Psoas muscle (tissue), 8 donors: ENCODE measurements around the gene CLIP3. TPM values are rescaled to one million over a fixed set of nuclear protein-coding genes. Genes with fewer than 3 reads are reported as not detected.

Experiments
- ATAC-seq, 4 donors: fragments of 200-7000 bp; cut with Tn5 transposase; one replicate each; pipeline ENCODE4 v1.9.1; 2020; ENCODE audit warnings: moderate library complexity in 3 of 4, mild to moderate bottlenecking in 2 of 4
- DNase-seq, 2 donors: peaks; one replicate each; pipeline ENCODE4 v3.0.0-alpha.2; 2020
- H3K27ac ChIP-seq: fragments of 200-600 bp; one replicate; pipeline ENCODE4 v1.8.0; 2022
- H3K27me3 ChIP-seq, 3 donors: fragments of 200-600 bp in 1 of 3; one replicate each; pipeline versions ENCODE4 v1.6.1 to v1.8.0; 2013 to 2022; ENCODE audit warnings: low read length in 2 of 3, mild to moderate bottlenecking in 2 of 3, moderate library complexity in 1 of 3; ENCODE audit not compliant: insufficient read depth in 3 of 3
- H3K36me3 ChIP-seq, 2 donors: fragments of 200-600 bp in 1 of 2; one replicate each; pipeline versions ENCODE4 v1.6.1 to v1.8.0; 2013 to 2022; ENCODE audit warnings: low read depth in 1 of 2, mild to moderate bottlenecking in 1 of 2, moderate library complexity in 1 of 2; ENCODE audit not compliant: insufficient read depth in 1 of 2
- H3K4me1 ChIP-seq: fragments of 200-600 bp; one replicate; pipeline ENCODE4 v1.8.0; 2022
- H3K4me3 ChIP-seq: fragments of 200-600 bp; one replicate; pipeline ENCODE4 v1.8.0; 2022; ENCODE audit warnings: mild to moderate bottlenecking
- H3K9me3 ChIP-seq: fragments of 200-600 bp; one replicate; pipeline ENCODE4 v1.8.0; 2022
- WGBS, 3 donors: extraction: QIAGEN DNeasy Blood & Tissue Kit; methylation state at CpG; one replicate each; pipeline versions ENCODE4 v1.1.6 to v1.1.7; 2013; 5-methylcytosine and 5-hydroxymethylcytosine counted together
- intact Hi-C, 2 donors: fragments of 100-400 bp; cut with DNase I; formaldehyde crosslinking; loops; one replicate each; pipeline versions ENCODE4 v1.11.0 to v1.14.2; 2022
- polyA plus RNA-seq, 3 donors: library from polyadenylated mRNA; stranded (reverse); fragments of 200-250 nt; gene quantifications; one replicate each; pipeline ENCODE4 v1.2.3, GENCODE V29; 2013
- total RNA-seq, 4 donors: library from RNA; stranded (reverse); fragmentation: NEBNext Ultra II Directional in 2 of 4; extraction: Animal tissue kit (Norgen Biotek cat#: 25700) in 2 of 4; gene quantifications; one replicate each; pipeline versions ENCODE4 v1.2.1 to v1.2.4, GENCODE V29; 2021 to 2023
- TF ChIP-seq, protein P1 (sequence below): fragments of 200-600 bp; IDR thresholded peaks from one replicate; pipeline ENCODE4 v1.8.0; 2022; ENCODE audit warnings: antibody characterized with exemption
- donor health status: healthy with polysubstance abuse.
- donor health status: DM: no; HTN: no; CAD: no; lungs with moderate emphysema.
- donor health status: Bipolar disorder and iron deficiency.
- donor health status: healthy.
- donor health status: DM: yes; HTN: yes; CAD: no.
- donor health status: DM: no; HTN: no; CAD: no.
- donor health status: DM: no; HTN: no; CAD: no.
- donor health status: DM: yes; HTN: yes; CAD: no.

The CLIP3 gene
- total and polyA plus RNA-seq, 7 donors: 0.51 to 3.9 (median 1.2) TPM

DNA sequence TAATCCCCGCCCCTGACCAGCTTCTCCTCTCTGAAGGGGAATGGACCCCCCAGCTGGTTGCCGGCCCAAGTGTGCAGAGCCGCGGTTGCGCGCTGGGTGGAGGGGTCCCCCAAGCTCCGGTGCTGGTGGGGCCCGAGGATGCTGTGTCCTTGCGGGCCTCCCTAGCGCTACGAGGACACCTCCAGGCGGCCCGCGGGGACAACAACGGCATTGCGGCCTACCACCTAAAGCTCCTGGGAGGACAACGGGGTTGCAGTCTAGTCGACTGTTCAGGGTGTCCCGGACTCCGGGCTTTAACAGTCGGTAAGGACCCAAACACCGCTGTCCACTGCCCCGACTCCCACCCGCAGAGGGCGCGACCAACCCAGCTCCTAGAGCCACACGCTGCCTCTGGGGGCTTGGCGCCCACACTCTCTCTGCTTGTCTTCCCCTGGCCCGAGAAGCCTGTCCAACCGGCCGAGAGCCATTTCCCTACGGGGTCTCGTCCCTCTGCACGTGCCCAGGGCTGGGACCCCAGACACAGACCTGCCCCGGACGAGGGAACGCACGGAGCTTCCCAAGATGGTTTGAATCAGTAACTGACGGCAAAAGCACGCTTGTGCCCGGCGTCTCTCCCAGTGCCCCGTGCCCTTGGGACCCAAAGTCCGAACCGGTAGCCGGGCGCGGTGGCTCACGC lies 38.6 kb downstream of the CLIP3 start:
- ATAC-seq (peak in 3 of 4 donors; percentile 21 to 50 (median 40)), DNase-seq (peak in 1 of 2 donors; percentile 44)
- intact Hi-C loops: loop anchor here in 1 of 2 donors (2.0 to 10.0 kb wide), 2 partner anchors 61 to 121 kb away; partner anchors contain the start of genes OVOL3, POLR2I, TBCB and THAP8
- peak overlapping the region; percentile 97 for H3K4me3 ChIP-seq
- H3K27ac ChIP-seq: peak overlapping the region; percentile 92
- 27 to 32% (median 31%) methylated on average over 39 to 49 of the region's 49 CpGs for WGBS, 3 donors
- peaks cover 21% of the 10 kb centered on the region for H3K4me1 ChIP-seq
- peaks cover 0 to 22% of the 10 kb centered on the region in 2 donors for H3K36me3 ChIP-seq
- H3K27me3 ChIP-seq: no peaks in the 10 kb centered on the region
- H3K9me3 ChIP-seq: no peaks in the 10 kb centered on the region
- TF ChIP-seq, protein P1, sequence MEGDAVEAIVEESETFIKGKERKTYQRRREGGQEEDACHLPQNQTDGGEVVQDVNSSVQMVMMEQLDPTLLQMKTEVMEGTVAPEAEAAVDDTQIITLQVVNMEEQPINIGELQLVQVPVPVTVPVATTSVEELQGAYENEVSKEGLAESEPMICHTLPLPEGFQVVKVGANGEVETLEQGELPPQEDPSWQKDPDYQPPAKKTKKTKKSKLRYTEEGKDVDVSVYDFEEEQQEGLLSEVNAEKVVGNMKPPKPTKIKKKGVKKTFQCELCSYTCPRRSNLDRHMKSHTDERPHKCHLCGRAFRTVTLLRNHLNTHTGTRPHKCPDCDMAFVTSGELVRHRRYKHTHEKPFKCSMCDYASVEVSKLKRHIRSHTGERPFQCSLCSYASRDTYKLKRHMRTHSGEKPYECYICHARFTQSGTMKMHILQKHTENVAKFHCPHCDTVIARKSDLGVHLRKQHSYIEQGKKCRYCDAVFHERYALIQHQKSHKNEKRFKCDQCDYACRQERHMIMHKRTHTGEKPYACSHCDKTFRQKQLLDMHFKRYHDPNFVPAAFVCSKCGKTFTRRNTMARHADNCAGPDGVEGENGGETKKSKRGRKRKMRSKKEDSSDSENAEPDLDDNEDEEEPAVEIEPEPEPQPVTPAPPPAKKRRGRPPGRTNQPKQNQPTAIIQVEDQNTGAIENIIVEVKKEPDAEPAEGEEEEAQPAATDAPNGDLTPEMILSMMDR: peak; percentile 10

GRCh38 chr19:35992907-35993765 lies 39.5 kb downstream of the CLIP3 start:
- Histone ChIP-seq H3K27ac (no peak overlapping the region), H3K9me3 (peaks cover 2% of the 10 kb centered on the region), H3K4me3 (no peak overlapping the region), H3K27me3 (no peaks in the 10 kb centered on the region), H3K4me1 (peaks cover 21% of the 10 kb centered on the region), H3K36me3 (peaks cover 0 to 14% of the 10 kb centered on the region in 2 donors)
- TF ChIP-seq, protein P1: no peak
- ATAC-seq (no peak), DNase-seq (no peak)
- intact Hi-C loops: loop anchor here in 1 of 2 donors (10.0 kb wide), 1 partner anchor 122 kb away; the partner anchor contains the start of genes OVOL3, POLR2I and TBCB
- WGBS, 3 donors: 85 to 94% (median 89%) methylated on average over 8 of the region's 8 CpGs

DNA sequence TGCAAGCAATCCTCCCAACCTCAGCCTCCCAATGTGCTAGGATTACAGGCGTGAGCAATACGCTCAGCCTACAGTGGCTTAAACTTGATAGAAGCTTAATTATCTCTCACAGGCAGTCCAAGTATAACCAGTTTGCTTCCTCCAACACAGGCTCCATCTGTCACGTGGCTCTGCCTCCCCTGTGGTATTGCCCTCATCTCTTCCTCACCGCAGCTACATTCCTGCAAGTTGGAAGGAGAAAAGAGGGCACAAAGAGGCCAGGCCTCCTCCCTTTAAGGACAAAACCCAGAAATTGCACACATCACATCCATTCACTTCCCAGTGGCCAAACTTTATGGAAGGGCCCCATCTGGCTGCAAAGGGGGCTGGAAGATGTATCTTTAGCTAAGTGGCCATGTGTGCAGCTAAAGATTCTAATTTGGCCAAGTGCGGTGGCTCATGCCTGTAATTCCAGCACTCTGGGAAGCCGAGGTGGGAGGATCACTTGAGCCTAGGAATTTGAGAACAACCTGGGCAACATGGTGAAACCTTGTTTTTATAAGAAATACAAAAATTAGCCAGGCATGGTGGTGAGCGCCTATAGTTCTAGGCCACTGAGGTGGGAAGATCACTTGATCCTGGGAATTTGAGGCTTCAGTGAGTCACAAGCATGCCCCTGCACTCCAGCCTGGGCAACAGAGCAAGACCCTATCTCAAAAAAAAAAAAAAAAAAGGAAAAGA lies 40.8 kb downstream of the CLIP3 start:
- ATAC-seq (no peak), DNase-seq (no peak)
- Histone ChIP-seq H3K27me3 (peaks cover 0 to 5% (median 4%) of the 10 kb centered on the region in 3 donors), H3K4me3 (no peak overlapping the region), H3K9me3 (peaks cover 2% of the 10 kb centered on the region), H3K27ac (no peak overlapping the region), H3K4me1 (peaks cover 20% of the 10 kb centered on the region), H3K36me3 (peaks cover 0 to 2% of the 10 kb centered on the region in 2 donors)
- TF ChIP-seq, protein P1: no peak
- intact Hi-C loops: loop anchor here in 1 of 2 donors (10.0 kb wide), 1 partner anchor 123 kb away; the partner anchor contains the start of genes OVOL3, POLR2I and TBCB
- 72 to 79% (median 75%) methylated on average over 7 of the region's 7 CpGs for WGBS, 3 donors
